Measurements from ENCODE around the gene PRDM11.

PRDM11 gene

GRCh38 chr11:45218705-45219104 is 72.3 kb downstream of the PRDM11 start:
- H3K4me1 Mint-ChIP-seq: no peaks in the 10 kb centered on the region
- no peaks in the 10 kb centered on the region for H3K9me3 Mint-ChIP-seq
- peaks cover 3% of the 10 kb centered on the region for H3K36me3 Mint-ChIP-seq
- H3K4me3 Mint-ChIP-seq: no peak overlapping the region
- no peak overlapping the region for H3K27ac Mint-ChIP-seq
- H3K27me3 Mint-ChIP-seq: no peaks in the 10 kb centered on the region

- H3K27ac Mint-ChIP-seq: no peak overlapping the region
- H3K27me3 Mint-ChIP-seq: no peaks in the 10 kb centered on the region
- H3K36me3 Mint-ChIP-seq: peaks cover 3% of the 10 kb centered on the region
- no peaks in the 10 kb centered on the region for H3K9me3 Mint-ChIP-seq
- no peak overlapping the region for H3K4me3 Mint-ChIP-seq
- no peaks in the 10 kb centered on the region for H3K4me1 Mint-ChIP-seq
Measured at GRCh38 chr11:45219411-45219810, 73.0 kb downstream of the PRDM11 start.

GRCh38 chr11:45223496-45223895 is 77.1 kb downstream of the PRDM11 start:
- Mint-ChIP-seq H3K9me3 (no peaks in the 10 kb centered on the region), H3K27me3 (no peaks in the 10 kb centered on the region), H3K36me3 (peaks cover 9% of the 10 kb centered on the region), H3K4me1 (no peaks in the 10 kb centered on the region), H3K27ac (no peak overlapping the region), H3K4me3 (no peak overlapping the region)

GRCh38 chr11:45224766-45225165 is 78.3 kb downstream of the PRDM11 start:
- Mint-ChIP-seq H3K36me3 (peaks cover 9% of the 10 kb centered on the region), H3K9me3 (no peaks in the 10 kb centered on the region), H3K27me3 (no peaks in the 10 kb centered on the region), H3K27ac (no peak overlapping the region), H3K4me3 (no peak overlapping the region), H3K4me1 (no peaks in the 10 kb centered on the region)

DNA sequence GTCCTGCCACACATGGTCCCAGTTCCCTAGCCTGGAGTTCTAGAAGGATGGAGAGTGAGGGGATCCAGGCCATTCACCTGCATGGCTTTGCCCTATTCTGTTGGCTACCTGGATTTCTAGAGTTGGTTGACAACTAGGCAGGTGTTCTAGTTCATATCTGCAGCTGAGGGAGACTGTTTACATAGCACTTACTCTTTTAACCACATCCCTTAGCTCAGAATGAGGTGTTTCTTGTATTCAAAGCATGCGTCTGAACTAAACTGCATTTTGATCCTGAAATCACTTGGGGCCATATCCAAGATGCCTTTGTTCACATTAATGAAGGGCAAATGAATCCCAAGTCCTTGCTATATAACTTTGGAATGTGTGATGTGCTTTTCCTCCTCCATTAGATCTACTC is 78.8 kb downstream of the PRDM11 start:
- no peaks in the 10 kb centered on the region for H3K4me1 Mint-ChIP-seq
- no peak overlapping the region for H3K27ac Mint-ChIP-seq
- no peaks in the 10 kb centered on the region for H3K27me3 Mint-ChIP-seq
- no peaks in the 10 kb centered on the region for H3K9me3 Mint-ChIP-seq
- no peak overlapping the region for H3K4me3 Mint-ChIP-seq
- peaks cover 9% of the 10 kb centered on the region for H3K36me3 Mint-ChIP-seq

DNA sequence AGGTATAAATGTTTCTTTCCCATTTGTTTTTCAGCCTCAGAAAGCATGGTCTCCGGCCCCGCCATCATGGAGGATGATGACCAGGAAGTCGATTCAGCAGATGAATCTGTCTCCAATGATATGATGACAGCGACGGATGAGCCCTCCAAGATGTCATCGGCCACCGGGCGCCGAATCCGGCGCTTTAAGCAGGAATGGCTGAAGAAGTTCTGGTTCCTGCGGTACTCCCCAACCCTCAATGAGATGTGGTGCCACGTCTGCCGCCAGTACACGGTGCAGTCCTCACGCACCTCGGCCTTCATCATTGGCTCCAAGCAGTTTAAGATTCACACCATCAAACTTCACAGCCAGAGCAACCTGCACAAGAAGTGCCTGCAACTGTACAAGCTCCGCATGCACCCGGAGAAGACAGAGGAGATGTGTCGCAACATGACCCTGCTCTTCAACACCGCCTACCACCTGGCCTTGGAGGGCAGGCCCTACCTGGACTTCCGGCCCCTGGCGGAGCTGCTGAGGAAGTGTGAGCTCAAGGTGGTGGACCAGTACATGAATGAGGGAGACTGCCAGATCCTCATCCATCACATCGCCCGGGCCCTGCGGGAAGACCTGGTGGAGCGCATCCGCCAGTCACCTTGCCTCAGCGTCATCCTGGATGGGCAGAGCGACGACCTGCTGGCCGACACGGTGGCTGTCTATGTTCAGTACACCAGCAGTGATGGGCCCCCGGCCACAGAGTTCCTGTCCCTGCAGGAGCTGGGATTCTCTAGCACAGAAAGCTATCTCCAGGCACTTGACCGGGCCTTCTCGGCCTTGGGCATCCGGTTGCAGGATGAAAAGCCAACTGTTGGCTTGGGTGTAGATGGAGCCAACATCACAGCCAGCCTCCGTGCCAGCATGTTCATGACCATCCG is 79.8 kb downstream of the PRDM11 start:
- no peaks in the 10 kb centered on the region for H3K4me1 Mint-ChIP-seq
- H3K27me3 Mint-ChIP-seq: no peaks in the 10 kb centered on the region
- no peak overlapping the region for H3K27ac Mint-ChIP-seq
- no peaks in the 10 kb centered on the region for H3K9me3 Mint-ChIP-seq
- H3K4me3 Mint-ChIP-seq: no peak overlapping the region
- H3K36me3 Mint-ChIP-seq: peaks cover 9% of the 10 kb centered on the region

DNA sequence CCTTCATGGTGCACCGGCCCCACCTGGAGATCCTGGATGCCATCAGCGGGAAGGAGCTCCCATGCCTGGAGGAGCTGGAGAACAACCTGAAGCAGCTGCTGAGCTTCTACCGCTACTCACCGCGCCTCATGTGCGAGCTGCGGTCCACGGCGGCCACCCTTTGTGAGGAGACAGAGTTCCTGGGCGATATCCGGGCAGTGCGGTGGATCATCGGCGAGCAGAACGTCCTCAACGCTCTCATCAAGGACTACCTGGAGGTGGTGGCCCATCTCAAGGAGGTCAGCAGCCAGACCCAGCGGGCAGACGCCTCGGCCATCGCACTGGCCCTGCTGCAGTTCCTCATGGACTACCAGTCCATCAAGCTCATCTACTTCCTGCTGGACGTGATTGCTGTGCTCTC is 80.5 kb downstream of the PRDM11 start:
- no peak overlapping the region for H3K27ac Mint-ChIP-seq
- no peaks in the 10 kb centered on the region for H3K27me3 Mint-ChIP-seq
- no peak overlapping the region for H3K4me3 Mint-ChIP-seq
- no peaks in the 10 kb centered on the region for H3K4me1 Mint-ChIP-seq
- H3K9me3 Mint-ChIP-seq: no peaks in the 10 kb centered on the region
- peaks cover 7% of the 10 kb centered on the region for H3K36me3 Mint-ChIP-seq

DNA sequence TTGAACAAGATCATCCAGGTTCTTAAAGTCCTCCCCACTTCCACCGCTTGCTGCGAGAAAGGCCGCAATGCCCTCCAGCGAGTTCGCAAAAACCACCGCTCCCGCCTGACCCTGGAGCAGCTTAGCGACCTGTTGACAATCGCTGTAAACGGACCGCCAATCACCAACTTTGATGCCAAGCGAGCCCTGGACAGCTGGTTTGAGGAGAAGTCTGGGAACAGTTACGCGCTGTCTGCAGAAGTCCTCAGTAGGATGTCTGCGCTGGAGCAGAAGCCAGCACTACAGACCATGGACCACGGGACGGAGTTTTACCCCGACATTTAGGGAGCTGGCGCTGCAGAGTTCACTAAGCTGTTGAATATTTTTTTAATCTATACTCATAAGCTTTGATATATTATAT is 81.4 kb downstream of the PRDM11 start:
- Mint-ChIP-seq H3K27me3 (no peaks in the 10 kb centered on the region), H3K4me1 (no peaks in the 10 kb centered on the region), H3K36me3 (peaks cover 5% of the 10 kb centered on the region), H3K27ac (no peak overlapping the region), H3K4me3 (no peak overlapping the region), H3K9me3 (no peaks in the 10 kb centered on the region)

GRCh38 chr11:45229401-45230020 is 83.1 kb downstream of the PRDM11 start:
- no peaks in the 10 kb centered on the region for H3K27me3 Mint-ChIP-seq
- no peaks in the 10 kb centered on the region for H3K9me3 Mint-ChIP-seq
- no peak overlapping the region for H3K4me3 Mint-ChIP-seq
- no peaks in the 10 kb centered on the region for H3K4me1 Mint-ChIP-seq
- H3K27ac Mint-ChIP-seq: no peak overlapping the region
- H3K36me3 Mint-ChIP-seq: peaks cover 5% of the 10 kb centered on the region

DNA sequence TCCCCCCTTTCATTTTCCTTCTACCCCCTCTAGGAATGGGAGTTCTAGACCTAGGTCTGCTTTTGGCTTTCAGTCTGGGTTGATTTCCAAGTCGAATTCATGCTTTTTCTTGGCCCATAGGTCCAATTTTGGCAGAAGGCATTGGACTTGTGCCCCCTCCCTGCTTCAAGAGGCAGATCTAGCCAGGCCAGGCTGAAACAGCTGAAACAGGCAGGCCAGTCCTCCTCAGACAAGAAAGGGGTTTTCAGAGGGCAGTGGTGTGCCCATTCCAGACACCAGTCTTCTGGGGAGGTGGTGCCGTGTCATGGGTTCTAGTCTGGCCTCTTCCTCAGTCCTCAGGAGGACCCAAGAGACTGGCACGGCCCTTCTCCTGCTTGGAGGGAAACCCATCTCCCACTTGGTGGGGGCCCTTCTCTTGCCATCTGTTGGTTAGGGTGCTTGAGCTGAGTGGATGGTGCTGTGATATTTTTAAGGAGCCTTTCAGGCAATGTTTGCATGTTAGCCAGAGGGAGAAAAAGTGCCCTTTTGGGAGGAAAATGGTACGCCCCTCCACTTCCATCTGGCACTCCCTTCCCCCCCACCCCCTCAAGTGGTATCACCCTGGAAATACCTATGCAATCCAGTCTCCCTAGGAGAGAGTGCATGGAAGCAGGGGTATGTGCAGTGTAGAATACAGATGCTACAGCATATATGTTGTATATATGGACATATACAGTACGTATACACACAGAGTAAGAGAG is 86.1 kb downstream of the PRDM11 start:
- H3K27ac Mint-ChIP-seq: no peak overlapping the region
- peaks cover 7% of the 10 kb centered on the region for H3K27me3 Mint-ChIP-seq
- H3K4me1 Mint-ChIP-seq: no peaks in the 10 kb centered on the region
- H3K4me3 Mint-ChIP-seq: no peak overlapping the region
- peaks cover 3% of the 10 kb centered on the region for H3K36me3 Mint-ChIP-seq
- H3K9me3 Mint-ChIP-seq: no peaks in the 10 kb centered on the region

DNA sequence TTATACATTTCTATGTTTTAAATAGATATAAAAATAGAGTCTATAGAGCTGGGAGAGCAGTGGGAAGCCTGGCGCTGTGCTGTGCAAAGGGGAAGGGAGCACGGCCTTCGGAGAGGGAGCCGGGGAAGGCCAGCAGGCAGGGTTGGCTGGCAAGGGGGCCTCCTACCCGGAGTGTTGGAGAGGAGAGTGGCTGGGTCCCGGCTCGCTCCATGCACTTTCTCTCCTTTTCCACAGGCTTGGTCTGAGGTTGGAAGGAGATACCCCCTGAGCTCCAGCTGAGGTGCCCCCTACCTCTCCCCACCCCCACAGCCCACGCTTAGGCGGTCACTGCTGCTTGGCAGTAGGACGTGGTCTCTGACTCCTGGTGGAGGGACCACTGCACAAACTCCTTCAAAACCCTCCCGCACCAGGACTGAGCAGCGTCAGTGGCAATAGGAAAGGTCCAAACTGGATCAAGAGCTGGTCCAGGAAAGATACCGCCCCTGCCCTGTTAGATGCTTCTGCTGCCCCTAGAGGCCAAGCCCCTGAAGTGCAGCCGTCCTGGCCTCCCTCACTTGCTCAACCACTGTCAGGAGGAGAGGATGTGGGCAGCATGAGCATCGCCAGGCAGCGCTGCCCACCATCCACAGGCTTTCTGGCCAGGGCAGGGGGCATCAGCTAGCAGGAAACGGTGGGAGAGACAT is 86.8 kb downstream of the PRDM11 start:
- Mint-ChIP-seq H3K27me3 (peaks cover 12% of the 10 kb centered on the region), H3K27ac (no peak overlapping the region), H3K4me3 (no peak overlapping the region), H3K4me1 (no peaks in the 10 kb centered on the region), H3K36me3 (peaks cover 3% of the 10 kb centered on the region), H3K9me3 (no peaks in the 10 kb centered on the region)

GRCh38 chr11:45233804-45234170 is 87.3 kb downstream of the PRDM11 start:
- Mint-ChIP-seq H3K27ac (no peak overlapping the region), H3K27me3 (peaks cover 13% of the 10 kb centered on the region), H3K36me3 (peaks cover 3% of the 10 kb centered on the region), H3K4me1 (no peaks in the 10 kb centered on the region), H3K9me3 (no peaks in the 10 kb centered on the region), H3K4me3 (no peak overlapping the region)

DNA sequence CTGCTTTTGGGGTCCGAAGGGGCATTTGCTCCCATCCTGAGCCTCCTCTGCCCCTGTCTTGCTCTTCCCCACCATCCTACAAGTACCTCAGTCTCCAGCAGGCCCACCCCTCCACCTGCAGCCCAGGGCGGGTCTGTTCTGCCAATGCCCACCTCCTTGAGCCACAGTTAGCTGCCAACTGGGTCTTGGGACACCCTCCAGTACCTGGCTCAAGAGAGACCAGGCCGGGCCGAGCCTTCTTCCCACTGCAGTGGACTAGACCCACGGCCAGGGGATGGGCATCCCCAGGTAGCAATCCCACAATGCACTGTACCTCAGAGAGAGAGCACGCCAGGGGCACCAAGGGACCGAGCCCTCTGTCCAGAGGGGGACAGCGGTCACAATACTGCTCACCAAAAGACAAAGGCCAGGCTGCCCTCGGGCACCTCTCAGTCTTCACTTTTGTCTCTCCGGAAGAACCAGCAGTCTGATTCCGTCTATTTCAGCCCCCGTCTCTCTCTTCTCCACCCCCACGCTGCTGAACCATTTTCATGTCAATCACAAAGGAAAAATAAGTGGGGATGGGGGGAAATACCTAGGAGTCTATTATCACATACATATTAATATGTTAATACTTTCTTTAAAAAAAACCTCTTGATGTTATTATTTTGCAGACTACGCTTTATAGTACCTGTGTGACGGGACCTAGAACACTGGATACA is 88.0 kb downstream of the PRDM11 start:
- H3K36me3 Mint-ChIP-seq: peaks cover 3% of the 10 kb centered on the region
- H3K27ac Mint-ChIP-seq: no peak overlapping the region
- H3K9me3 Mint-ChIP-seq: no peaks in the 10 kb centered on the region
- no peaks in the 10 kb centered on the region for H3K4me1 Mint-ChIP-seq
- peaks cover 14% of the 10 kb centered on the region for H3K27me3 Mint-ChIP-seq
- H3K4me3 Mint-ChIP-seq: no peak overlapping the region

- Mint-ChIP-seq H3K27ac (no peak overlapping the region), H3K4me1 (no peaks in the 10 kb centered on the region), H3K9me3 (no peaks in the 10 kb centered on the region), H3K36me3 (peaks cover 3% of the 10 kb centered on the region), H3K4me3 (no peak overlapping the region), H3K27me3 (peaks cover 14% of the 10 kb centered on the region)
Measured at GRCh38 chr11:45237711-45238315, 91.4 kb downstream of the PRDM11 start.

DNA sequence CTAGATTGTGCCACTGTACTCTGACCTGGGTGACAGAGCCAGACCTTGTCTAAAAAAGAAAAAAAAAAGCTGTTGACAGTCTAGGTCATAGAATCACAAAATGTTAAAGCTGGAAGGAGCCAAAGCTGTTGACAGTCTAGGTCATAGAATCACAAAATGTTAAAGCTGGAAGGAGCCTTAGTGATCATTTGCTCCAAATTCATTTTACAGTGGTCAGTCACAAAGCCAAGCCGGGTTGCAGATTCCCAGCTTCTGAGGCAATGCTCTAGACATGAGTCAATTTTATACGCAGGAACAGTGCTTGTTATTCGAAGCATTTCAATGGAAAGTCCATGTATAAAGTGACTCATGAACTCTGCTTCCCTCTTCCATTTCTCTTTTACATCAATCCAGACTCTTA is 92.3 kb downstream of the PRDM11 start:
- Mint-ChIP-seq H3K9me3 (no peaks in the 10 kb centered on the region), H3K4me1 (no peaks in the 10 kb centered on the region), H3K4me3 (no peak overlapping the region), H3K36me3 (peaks cover 3% of the 10 kb centered on the region), H3K27ac (no peak overlapping the region), H3K27me3 (peaks cover 14% of the 10 kb centered on the region)
